C4-2B (cell line): Measurements from ENCODE around the gene INPP5B.

ENCODE experiments used
- ZFX ChIP-seq: fragments of 450-650 bp; IDR thresholded peaks from 2 replicates; pipeline ENCODE4 v1.6.1; 2017
- TF ChIP-seq, protein P1 (sequence below): fragments of 450-650 bp; conservative IDR thresholded peaks from 2 replicates; pipeline ENCODE4 v1.5.1; 2017; ENCODE audit warnings: mild to moderate bottlenecking

GRCh38 chr1:37914719-37915475 lies 32.0 kb downstream of the INPP5B start:
- TF ChIP-seq, protein P1, sequence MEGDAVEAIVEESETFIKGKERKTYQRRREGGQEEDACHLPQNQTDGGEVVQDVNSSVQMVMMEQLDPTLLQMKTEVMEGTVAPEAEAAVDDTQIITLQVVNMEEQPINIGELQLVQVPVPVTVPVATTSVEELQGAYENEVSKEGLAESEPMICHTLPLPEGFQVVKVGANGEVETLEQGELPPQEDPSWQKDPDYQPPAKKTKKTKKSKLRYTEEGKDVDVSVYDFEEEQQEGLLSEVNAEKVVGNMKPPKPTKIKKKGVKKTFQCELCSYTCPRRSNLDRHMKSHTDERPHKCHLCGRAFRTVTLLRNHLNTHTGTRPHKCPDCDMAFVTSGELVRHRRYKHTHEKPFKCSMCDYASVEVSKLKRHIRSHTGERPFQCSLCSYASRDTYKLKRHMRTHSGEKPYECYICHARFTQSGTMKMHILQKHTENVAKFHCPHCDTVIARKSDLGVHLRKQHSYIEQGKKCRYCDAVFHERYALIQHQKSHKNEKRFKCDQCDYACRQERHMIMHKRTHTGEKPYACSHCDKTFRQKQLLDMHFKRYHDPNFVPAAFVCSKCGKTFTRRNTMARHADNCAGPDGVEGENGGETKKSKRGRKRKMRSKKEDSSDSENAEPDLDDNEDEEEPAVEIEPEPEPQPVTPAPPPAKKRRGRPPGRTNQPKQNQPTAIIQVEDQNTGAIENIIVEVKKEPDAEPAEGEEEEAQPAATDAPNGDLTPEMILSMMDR: no peak
- TF ChIP-seq ZFX: no peak
